ENCODE results near the gene CETN2.
"Not testable (repeated sequence)": the region's sequence is repeated elsewhere in the genome, so short reads cannot be mapped to it uniquely, and the experiment has no call there.

CETN2 gene

GRCh38 chrX:152832520-152832919 lies 2.0 kb upstream of the CETN2 start:
- DNase-seq (ENCODE audit: low read depth in 2 of 2): no peak

DNA sequence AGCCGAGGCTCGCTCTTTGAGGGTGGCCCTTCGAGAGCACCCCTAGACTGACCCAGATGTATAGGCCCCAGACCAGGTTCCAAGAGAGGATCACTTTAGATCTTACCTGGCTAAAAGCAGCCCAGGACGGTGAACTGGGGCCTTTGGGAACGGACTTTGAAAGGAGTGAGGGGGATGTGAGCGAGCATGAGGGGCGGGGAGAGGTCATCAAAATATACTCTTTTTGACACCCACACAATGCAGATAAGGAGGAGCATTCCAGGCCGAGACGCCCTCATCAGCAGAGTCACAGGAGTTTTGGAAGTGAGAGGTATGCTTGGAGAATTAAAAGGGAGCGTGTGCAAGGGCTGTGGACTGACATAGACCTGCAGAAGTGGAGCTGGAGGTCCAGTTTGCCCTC lies 834 bp upstream of the CETN2 start:
- DNase-seq (ENCODE audit: low read depth in 2 of 2): no peak

- no peak for DNase-seq (ENCODE audit: low read depth in 2 of 2)
These were observed 5.6 kb downstream of the CETN2 start for GRCh38 chrX:152824841-152825374.

GRCh38 chrX:152823657-152824056 lies 6.9 kb downstream of the CETN2 start:
- no peak for DNase-seq (ENCODE audit: low read depth in 2 of 2)

DNA sequence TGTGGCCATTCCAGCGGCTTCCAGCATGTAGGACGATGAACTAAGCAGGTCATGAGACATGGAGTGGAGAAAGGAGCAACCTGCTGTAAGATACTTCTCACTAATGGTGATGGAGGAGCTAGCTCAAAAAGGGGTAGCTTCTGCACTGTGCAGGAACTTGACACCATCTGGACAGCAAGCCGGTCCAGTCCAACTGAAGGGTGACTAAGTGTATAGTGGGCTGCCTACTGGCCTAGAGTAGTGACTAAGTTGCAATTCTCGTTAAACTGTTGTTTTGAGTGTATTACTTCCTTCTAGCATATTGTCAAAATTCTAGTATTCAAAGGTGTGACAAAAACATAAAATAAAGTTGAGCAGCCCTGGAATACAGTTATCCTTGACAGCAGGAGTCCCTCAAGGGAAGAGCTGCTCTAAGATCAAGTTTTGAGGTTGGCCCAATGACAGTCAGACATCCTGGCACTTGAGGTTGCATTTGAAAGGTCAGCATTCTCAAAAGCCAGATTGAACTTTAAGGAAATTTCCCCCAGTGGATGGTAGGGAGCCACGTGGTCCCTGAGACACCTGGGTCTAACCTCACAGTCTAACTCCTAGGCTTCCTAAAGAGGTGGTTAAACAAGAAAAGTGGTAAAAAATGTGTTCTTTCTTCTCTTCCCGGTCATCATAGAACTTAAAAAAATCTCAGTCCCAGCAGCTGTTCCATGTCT lies 8.0 kb downstream of the CETN2 start:
- DNase-seq (ENCODE audit: low read depth in 2 of 2): no peak

DNA sequence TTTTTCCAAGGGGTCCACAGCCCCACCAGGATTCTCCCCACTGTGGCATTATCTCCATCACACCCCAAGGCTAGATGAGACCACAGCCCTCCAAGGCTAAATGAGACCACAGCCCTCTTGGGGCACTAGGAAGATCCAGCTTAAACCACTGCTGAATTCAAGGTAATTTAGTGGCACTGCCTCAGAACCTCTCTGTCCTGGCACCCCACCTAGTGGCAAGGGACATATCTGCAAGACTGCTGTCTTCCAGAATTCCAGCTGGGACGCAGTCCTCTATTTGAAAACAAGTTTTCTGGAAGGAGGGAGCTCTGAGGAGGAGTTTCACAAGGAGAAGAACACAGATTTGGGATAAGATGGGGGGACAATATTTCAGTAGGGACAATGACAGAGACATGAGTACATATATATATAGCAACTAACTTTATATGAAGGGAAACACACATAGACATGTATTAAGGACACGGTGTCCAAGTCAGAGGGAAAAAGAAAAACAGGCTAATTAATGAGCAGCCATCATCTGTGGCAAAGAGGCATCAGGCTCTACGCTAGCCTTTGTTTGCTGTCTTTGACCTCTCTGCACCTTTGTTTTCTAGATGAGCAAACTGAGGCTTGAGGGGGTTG lies 9.3 kb downstream of the CETN2 start:
- no peak for DNase-seq (ENCODE audit: low read depth in 2 of 2)

GRCh38 chrX:152819732-152820131 lies 10.8 kb downstream of the CETN2 start:
- no peak for DNase-seq (ENCODE audit: low read depth in 2 of 2)

GRCh38 chrX:152819266-152819665 lies 11.3 kb downstream of the CETN2 start:
- no peak for DNase-seq (ENCODE audit: low read depth in 2 of 2)

DNA sequence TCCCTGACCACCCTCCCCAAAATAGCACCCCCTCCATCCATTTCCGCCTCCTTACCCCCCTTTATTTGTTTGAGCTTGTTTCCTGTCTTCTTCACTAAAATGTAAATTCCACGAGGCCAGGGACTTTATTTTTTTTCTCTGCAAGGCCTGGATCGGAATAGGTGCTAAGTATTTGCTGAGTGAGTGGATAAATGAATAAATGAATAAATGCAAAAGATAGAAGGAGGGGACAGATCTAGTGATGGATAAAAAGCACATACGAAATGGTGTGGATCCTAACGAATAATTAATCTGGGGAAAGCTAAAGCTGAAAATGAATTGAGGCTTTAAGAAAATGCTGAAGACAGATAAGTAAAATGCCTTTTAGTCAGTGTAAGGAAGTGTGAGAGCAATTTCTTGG lies 12.2 kb downstream of the CETN2 start:
- DNase-seq (ENCODE audit: low read depth in 2 of 2): no peak

- DNase-seq (ENCODE audit: low read depth in 2 of 2): no peak
These were observed 13.3 kb downstream of the CETN2 start for GRCh38 chrX:152817078-152817764.

DNA sequence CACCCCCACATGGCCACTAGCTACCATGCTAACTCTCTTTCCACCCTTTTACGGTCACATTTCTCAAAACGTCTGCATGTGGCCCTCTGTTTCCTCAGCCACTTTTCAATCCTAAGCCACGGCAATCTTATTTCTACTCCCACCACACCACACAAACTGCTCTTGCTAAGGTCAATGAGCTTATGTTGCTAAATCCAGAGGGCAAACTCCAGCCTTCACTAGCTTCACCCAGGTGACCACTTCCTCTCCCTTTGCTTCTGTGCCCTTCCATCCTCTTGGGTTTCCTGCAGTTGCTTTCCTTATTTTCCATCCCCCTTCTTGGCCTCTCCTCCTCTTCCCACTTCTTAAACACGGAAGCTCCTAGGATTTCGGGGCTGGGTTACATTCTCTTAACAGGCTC lies 16.5 kb downstream of the CETN2 start:
- DNase-seq (ENCODE audit: low read depth in 2 of 2): no peak

GRCh38 chrX:152813206-152813605 lies 17.4 kb downstream of the CETN2 start:
- DNase-seq (ENCODE audit: low read depth in 2 of 2): no peak

DNA sequence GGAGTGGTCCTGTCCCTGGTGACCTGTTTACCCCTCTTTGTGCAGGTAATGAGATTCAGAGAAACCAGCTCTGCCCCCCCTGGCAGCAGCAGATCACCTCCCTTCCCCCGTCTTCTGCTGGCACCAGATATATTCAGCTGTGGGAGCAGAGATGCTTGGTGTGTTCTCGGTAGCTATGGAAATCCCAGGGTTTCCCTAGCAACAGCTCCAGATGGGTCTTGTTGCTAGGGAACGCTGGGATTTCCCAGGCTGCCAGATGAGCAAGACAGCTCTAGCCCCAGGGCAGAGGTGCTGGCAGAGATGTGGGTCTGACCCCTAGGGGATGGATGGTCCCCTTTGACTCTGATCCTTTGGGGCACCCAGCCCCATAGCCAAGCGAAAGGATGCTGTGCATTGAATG lies 20.2 kb downstream of the CETN2 start:
- no peak for DNase-seq (ENCODE audit: low read depth in 2 of 2)

DNA sequence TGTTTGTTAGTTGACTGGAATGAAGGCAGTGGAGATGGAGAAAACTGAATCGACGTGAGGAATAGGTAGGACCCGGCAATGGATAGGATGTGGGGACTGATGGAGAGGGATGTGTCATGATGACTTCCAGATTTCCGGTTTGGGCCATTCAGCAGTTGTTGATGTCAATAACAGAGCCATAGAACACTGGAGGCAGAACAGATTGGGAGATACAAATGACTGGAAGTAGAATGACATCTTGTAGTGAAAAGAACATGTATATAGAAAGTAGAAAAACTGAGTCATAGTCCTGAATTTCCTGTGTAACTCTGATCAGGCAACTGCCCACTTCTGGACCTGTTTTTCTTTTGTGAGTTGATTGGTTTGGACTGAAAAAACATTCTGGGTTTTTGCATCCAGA lies 24.5 kb downstream of the CETN2 start:
- DNase-seq (ENCODE audit: low read depth in 2 of 2): no peak

DNA sequence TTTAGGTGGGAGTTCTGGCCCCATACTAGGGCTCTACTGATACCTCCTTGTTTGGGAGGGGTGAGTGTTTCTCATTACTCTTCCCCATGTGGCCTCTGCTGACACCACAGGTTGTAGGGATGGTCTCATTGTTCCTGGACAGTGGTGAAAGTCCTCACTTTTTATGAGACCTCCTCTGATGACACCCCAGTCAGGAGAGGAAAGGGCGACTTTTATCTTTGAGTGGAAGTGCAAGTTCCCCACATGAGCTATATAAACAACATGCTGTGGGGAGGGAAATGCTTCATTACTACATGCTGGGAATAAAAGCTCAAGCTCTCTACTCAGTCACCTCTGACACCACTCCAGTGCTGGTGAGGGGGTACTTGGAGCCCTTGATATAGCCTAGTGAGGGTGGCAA lies 31.6 kb downstream of the CETN2 start:
- no peak for DNase-seq (ENCODE audit: low read depth in 2 of 2)

- DNase-seq (ENCODE audit: low read depth in 2 of 2): not testable (repeated sequence)
These were observed 43.5 kb downstream of the CETN2 start for GRCh38 chrX:152787062-152787461.

All from fibroblast of skin of left quadriceps (primary cell).